SK-N-MC (cell line): Measurements from ENCODE around the gene OTOP1.

Source experiments
- DNase-seq: peaks from one replicate; pipeline ENCODE4 v3.0.0-alpha.2; 2011; ENCODE audit warnings: low read depth, low spot score
- H3K27ac ChIP-seq: fragments of 200-600 bp; sonication (generic); 2 replicates; pipeline ENCODE4 v1.5.1; 2016; ENCODE audit warnings: mixed run types
- H3K36me3 ChIP-seq: fragments of 200-600 bp; sonication (generic); 2 replicates; pipeline ENCODE4 v1.6.1; 2017; ENCODE audit warnings: antibody characterized with exemption, low read length, mixed read lengths; ENCODE audit not compliant: insufficient read depth
- H3K4me3 ChIP-seq: fragments of 200-600 bp; sonication (generic); 2 replicates; pipeline ENCODE4 v1.5.1; 2016
- H3K9ac ChIP-seq: fragments of 200-600 bp; sonication (generic); 2 replicates; pipeline ENCODE4 v1.8.0; 2017; ENCODE audit warnings: mixed run types, mixed read lengths; ENCODE audit not compliant: insufficient read length
- H3K9me3 ChIP-seq: fragments of 200-600 bp; sonication (generic); 2 replicates; pipeline ENCODE4 v1.6.1; 2017; ENCODE audit warnings: low read depth, mild to moderate bottlenecking, antibody characterized with exemption, low read length, moderate library complexity, mixed read lengths
- EZH2 ChIP-seq: fragments of 200-600 bp; sonication (generic); IDR thresholded peaks from one replicate; pipeline ENCODE4 v1.6.1; 2017; ENCODE audit warnings: antibody characterized with exemption
- FOXP2 ChIP-seq: optimal IDR thresholded peaks from 2 replicates; pipeline ENCODE3; 2011; ENCODE audit warnings: mild to moderate bottlenecking, moderate library complexity; ENCODE audit not compliant: insufficient read depth; ENCODE audit errors: extremely low read length, control extremely low read depth
- POLR2AphosphoS5 ChIP-seq: IDR thresholded peaks from 2 replicates; pipeline ENCODE4 v1.6.1; 2012; ENCODE audit warnings: mild to moderate bottlenecking, low read depth, low read length, borderline replicate concordance

Gene OTOP1

DNA sequence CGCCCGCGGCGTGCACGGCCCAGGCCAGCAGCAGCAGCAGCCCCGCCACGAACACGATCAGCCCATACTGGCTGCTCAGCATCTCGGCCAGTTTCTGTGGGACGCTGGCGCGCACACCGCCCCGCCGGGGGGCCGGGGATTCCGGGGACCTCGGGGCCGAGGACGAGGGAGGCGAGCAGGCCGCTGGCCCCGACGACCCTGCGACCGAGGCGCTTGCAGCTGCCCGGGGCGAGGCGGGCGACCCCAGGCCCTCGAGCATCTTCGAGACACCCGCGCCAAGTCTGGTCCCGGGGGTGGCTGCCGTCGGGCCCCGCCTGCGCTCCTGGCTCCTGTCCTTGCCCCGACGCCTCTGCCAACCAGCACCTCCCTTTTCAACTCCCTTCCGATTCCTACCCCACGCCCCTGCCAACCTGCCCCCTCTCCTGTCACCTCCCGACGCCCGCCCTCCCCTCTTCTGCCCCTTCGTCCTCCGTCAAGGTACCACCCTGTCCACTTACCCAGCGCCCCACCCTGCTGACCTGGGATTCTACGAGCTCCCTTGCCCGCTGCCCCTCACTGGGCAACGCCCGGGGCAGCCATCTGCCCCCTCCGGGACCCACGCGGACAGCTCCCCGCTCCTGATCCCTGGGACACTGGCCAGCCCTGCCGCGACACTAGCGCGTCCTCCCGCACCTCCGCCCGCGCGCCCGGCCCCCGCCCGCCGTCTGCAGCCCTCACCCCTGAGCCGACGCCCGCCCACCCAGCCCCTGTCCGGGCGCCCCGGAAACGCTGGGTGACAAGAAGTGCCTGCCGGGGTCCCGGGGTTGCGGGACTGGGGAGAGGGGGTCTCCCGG, at the start of gene OTOP1:
TSS of gene OTOP1 (minus strand) at position 324 of the 833 bp plus-strand sequence. CDS start at position 259, 65 bp downstream.
- Histone ChIP-seq H3K9ac (no peak within 1 kb of the TSS), H3K27ac (no peak within 1 kb of the TSS), H3K36me3 (no peaks in the 10 kb centered on the region), H3K9me3 (no peaks in the 10 kb centered on the region), H3K4me3 (no peak within 1 kb of the TSS)
- no peak for TF ChIP-seq FOXP2
- TF ChIP-seq POLR2AphosphoS5: no peak
- no peak for TF ChIP-seq EZH2
- DNase-seq: no peak

DNA sequence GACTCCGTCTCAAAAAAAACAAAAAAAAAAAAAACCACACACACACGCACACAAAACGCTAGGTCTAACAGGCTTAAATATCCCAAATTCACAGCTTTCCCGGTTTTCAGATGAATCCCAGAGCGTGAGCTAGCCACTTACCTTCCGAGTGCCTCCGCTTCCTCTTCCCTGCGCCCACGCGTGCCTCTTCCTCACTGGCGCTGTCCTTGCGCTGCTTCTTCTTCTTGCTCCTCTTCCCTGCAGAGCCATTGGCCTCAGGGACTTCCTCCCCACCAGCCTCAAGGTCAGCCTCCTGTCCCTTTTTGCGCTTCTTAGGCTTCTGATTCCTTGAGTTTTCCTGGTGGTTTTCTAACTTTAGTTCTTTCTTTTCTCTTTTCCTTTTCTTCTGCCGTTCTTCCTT, 47.5 kb upstream of the OTOP1 start:
- TF ChIP-seq EZH2 (no peak), POLR2AphosphoS5 (no peak), FOXP2 (no peak)
- H3K4me3 ChIP-seq: no peak overlapping the region
- peaks cover 81% of the 10 kb centered on the region for H3K36me3 ChIP-seq
- no peak for DNase-seq
- H3K9ac ChIP-seq: no peak overlapping the region
- H3K27ac ChIP-seq: no peak overlapping the region
- H3K9me3 ChIP-seq: no peaks in the 10 kb centered on the region

- Histone ChIP-seq H3K27ac (no peak overlapping the region), H3K9ac (no peak overlapping the region), H3K9me3 (no peaks in the 10 kb centered on the region), H3K36me3 (peaks cover 73% of the 10 kb centered on the region), H3K4me3 (no peak overlapping the region)
- no peak for DNase-seq
- TF ChIP-seq EZH2: no peak
- TF ChIP-seq FOXP2: no peak
These were observed 45.2 kb upstream of the OTOP1 start for GRCh38 chr4:4271912-4272311.

DNA sequence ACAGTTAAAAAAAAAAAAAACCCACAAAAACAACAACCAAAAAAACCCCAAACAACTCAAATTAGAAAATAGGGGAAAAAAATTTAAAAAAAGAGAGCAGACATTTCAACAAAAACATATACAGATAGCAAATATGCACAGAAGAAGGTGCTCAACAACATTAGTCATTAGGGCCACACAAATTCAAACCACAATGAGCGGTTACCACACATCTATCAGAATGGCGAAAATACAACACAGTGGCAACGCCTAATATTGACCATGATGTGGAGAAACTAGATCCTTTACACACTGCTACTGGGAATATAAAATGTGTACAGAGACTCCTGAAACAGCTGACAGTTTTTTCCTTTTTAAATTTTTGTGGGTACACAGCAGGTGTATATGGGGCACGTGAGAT, 43.8 kb upstream of the OTOP1 start:
- DNase-seq: no peak
- Histone ChIP-seq H3K9me3 (no peaks in the 10 kb centered on the region), H3K36me3 (peaks cover 72% of the 10 kb centered on the region), H3K9ac (no peak overlapping the region), H3K27ac (no peak overlapping the region), H3K4me3 (no peak overlapping the region)
- TF ChIP-seq POLR2AphosphoS5: no peak
- no peak for TF ChIP-seq EZH2
- no peak for TF ChIP-seq FOXP2

- Histone ChIP-seq H3K9ac (no peak overlapping the region), H3K27ac (no peak overlapping the region), H3K36me3 (peaks cover 65% of the 10 kb centered on the region), H3K9me3 (no peaks in the 10 kb centered on the region), H3K4me3 (no peak overlapping the region)
- no peak for TF ChIP-seq EZH2
- TF ChIP-seq POLR2AphosphoS5: no peak
- TF ChIP-seq FOXP2: no peak
- DNase-seq: no peak
These were observed 43.1 kb upstream of the OTOP1 start for GRCh38 chr4:4269856-4270255.

DNA sequence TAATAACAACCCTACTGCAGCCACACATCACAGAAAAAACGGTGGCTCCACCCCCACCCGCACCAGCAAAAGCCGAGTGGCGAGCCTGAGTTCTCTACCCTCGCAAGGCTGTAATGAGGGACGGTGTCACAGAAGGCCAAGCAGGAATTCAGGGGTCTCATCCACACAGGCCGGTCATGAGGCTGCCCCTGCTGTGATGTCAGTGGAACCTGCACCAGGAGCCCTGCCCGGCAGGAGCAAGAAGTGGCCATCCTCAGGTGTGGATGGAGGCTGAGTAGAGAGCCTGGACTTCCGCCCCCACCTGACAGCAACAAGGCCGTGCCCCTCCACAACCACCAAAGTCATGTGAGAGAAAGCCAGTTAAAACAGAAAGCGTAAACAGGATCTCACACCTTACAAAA, 42.6 kb upstream of the OTOP1 start:
- TF ChIP-seq FOXP2 (no peak), POLR2AphosphoS5 (no peak), EZH2 (no peak)
- Histone ChIP-seq H3K4me3 (no peak overlapping the region), H3K9ac (no peak overlapping the region), H3K36me3 (peaks cover 60% of the 10 kb centered on the region), H3K9me3 (no peaks in the 10 kb centered on the region), H3K27ac (no peak overlapping the region)
- no peak for DNase-seq

DNA sequence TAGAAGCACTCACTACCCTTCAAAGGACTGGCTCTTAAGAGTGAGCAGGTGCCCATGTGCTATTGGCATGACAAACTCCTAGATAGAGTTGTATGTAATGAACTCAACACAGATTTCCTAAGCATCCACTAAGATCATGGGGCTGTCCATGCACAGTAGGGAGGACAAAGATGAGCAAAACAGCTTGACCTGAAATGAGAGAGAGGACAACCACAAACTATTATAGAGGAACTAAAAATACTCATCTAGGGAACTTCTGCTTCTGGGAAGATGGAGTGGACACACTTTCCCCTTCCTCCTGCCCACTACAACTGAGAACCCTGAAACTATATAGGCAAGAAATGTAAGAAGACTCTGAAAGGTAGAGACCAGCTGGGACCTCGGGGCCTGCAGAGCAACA, 42.0 kb upstream of the OTOP1 start:
- H3K36me3 ChIP-seq: peaks cover 57% of the 10 kb centered on the region
- no peak for DNase-seq
- TF ChIP-seq EZH2 (no peak), FOXP2 (no peak), POLR2AphosphoS5 (no peak)
- H3K4me3 ChIP-seq: no peak overlapping the region
- no peaks in the 10 kb centered on the region for H3K9me3 ChIP-seq
- no peak overlapping the region for H3K9ac ChIP-seq
- H3K27ac ChIP-seq: no peak overlapping the region

DNA sequence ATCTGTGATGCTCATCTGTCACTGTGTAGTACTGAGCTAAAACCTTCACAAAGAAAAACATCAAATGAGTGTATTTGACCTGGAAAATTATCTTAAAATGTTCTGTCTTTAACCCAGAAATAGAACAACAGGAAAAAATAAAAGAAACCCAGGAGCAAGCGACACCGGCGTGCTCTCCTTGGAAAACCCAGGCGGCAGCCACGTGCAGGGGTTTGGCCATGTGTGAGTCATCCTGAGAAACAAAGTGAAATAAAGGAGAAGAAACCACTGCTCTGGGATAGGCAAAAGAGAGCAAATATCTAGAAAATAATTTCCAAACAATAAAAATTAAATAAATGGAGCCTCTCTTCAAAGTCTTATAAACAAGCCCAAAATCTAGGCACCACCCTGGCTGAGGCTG, 41.3 kb upstream of the OTOP1 start:
- H3K27ac ChIP-seq: no peak overlapping the region
- H3K9ac ChIP-seq: no peak overlapping the region
- TF ChIP-seq EZH2 (no peak), POLR2AphosphoS5 (no peak), FOXP2 (no peak)
- no peak overlapping the region for H3K4me3 ChIP-seq
- peaks cover 49% of the 10 kb centered on the region for H3K36me3 ChIP-seq
- no peak for DNase-seq
- H3K9me3 ChIP-seq: no peaks in the 10 kb centered on the region

- no peak for TF ChIP-seq POLR2AphosphoS5
- no peak for TF ChIP-seq EZH2
- no peak for TF ChIP-seq FOXP2
- no peaks in the 10 kb centered on the region for H3K36me3 ChIP-seq
- no peak for DNase-seq
- H3K27ac ChIP-seq: no peak overlapping the region
- no peaks in the 10 kb centered on the region for H3K9me3 ChIP-seq
- H3K4me3 ChIP-seq: no peak overlapping the region
- no peak overlapping the region for H3K9ac ChIP-seq
These were observed 33.5 kb upstream of the OTOP1 start for GRCh38 chr4:4260185-4260751.
